22Rv1 (cell line): ENCODE data around the gene PARK7.

ENCODE experiments used
- CTCF ChIP-seq: fragments of 450-650 bp; IDR thresholded peaks from 2 replicates; pipeline ENCODE4 v1.5.1; 2017; ENCODE audit warnings: mild to moderate bottlenecking
- ZFX ChIP-seq: fragments of 450-650 bp; IDR thresholded peaks from 2 replicates; pipeline ENCODE4 v1.6.1; 2017; ENCODE audit warnings: antibody characterized with exemption, borderline replicate concordance

- no peak for TF ChIP-seq CTCF
- no peak for TF ChIP-seq ZFX
Observed at GRCh38 chr1:7916501-7916830, 45.0 kb upstream of the PARK7 start.
